ENCODE measurements around the gene TEX48.

Gene TEX48

GRCh38 chr9:114720086-114720676 is 38.2 kb upstream of the TEX48 start:
- Histone ChIP-seq H2AFZ (ENCODE audit: low read length) (no peak overlapping the region), H3F3A (ENCODE audit: insufficient read depth, low read length) (no peaks in the 10 kb centered on the region), H3K36me3 (ENCODE audit: insufficient read depth, low read length) (no peaks in the 10 kb centered on the region), H3K27ac (ENCODE audit: low read depth, low read length, poor library complexity, severe bottlenecking) (no peak overlapping the region), H3K27me3 (ENCODE audit: insufficient read depth, low read length) (peaks cover 26% of the 10 kb centered on the region), H3K4me3 (ENCODE audit: low read depth, low read length, poor library complexity, severe bottlenecking) (no peak overlapping the region), H3K4me2 (ENCODE audit: low read length) (no peak overlapping the region), H4K20me1 (ENCODE audit: insufficient read depth, low read length) (no peaks in the 10 kb centered on the region), H3K9me3 (ENCODE audit: low read length) (no peaks in the 10 kb centered on the region), H3K79me2 (ENCODE audit: insufficient read depth, low read length) (no peaks in the 10 kb centered on the region), H3K9me2 (ENCODE audit: low read depth, low read length) (no peaks in the 10 kb centered on the region), H3K4me1 (ENCODE audit: insufficient read depth, low read length, severe bottlenecking) (no peaks in the 10 kb centered on the region), H3K9ac (ENCODE audit: low read length) (no peak overlapping the region)
- no peak for TF ChIP-seq EZH2 (IDR thresholded peaks at IDR 0.05; ENCODE audit: borderline replicate concordance, low read length)
- TF ChIP-seq CTCF (IDR thresholded peaks at IDR 0.05; ENCODE audit: low read length), result no peak

- H3K4me2 ChIP-seq (ENCODE audit: low read length), result no peak overlapping the region
- H3K4me1 ChIP-seq (ENCODE audit: insufficient read depth, low read length, severe bottlenecking), result no peaks in the 10 kb centered on the region
- peaks cover 26% of the 10 kb centered on the region for H3K27me3 ChIP-seq (ENCODE audit: insufficient read depth, low read length)
- no peak overlapping the region for H2AFZ ChIP-seq (ENCODE audit: low read length)
- no peaks in the 10 kb centered on the region for H3K9me2 ChIP-seq (ENCODE audit: low read depth, low read length)
- no peaks in the 10 kb centered on the region for H3K36me3 ChIP-seq (ENCODE audit: insufficient read depth, low read length)
- no peaks in the 10 kb centered on the region for H4K20me1 ChIP-seq (ENCODE audit: insufficient read depth, low read length)
- H3K9ac ChIP-seq (ENCODE audit: low read length), result no peak overlapping the region
- H3K4me3 ChIP-seq (ENCODE audit: low read depth, low read length, poor library complexity, severe bottlenecking), result no peak overlapping the region
- no peaks in the 10 kb centered on the region for H3K9me3 ChIP-seq (ENCODE audit: low read length)
- TF ChIP-seq CTCF (IDR thresholded peaks at IDR 0.05; ENCODE audit: low read length) (no peak), EZH2 (IDR thresholded peaks at IDR 0.05; ENCODE audit: borderline replicate concordance, low read length) (no peak)
- H3F3A ChIP-seq (ENCODE audit: insufficient read depth, low read length), result no peaks in the 10 kb centered on the region
- H3K27ac ChIP-seq (ENCODE audit: low read depth, low read length, poor library complexity, severe bottlenecking), result no peak overlapping the region
- H3K79me2 ChIP-seq (ENCODE audit: insufficient read depth, low read length), result no peaks in the 10 kb centered on the region
Observed at GRCh38 chr9:114719290-114719689, 37.3 kb upstream of the TEX48 start.

GRCh38 chr9:114718801-114719221 is 36.8 kb upstream of the TEX48 start:
- H3K4me2 ChIP-seq (ENCODE audit: low read length), result no peak overlapping the region
- no peak for TF ChIP-seq EZH2 (IDR thresholded peaks at IDR 0.05; ENCODE audit: borderline replicate concordance, low read length)
- TF ChIP-seq CTCF (IDR thresholded peaks at IDR 0.05; ENCODE audit: low read length), result no peak

More at GRCh38 chr9:114718801-114719221, 36.8 kb upstream of the TEX48 start:
- H4K20me1 ChIP-seq (ENCODE audit: insufficient read depth, low read length), result no peaks in the 10 kb centered on the region
- no peaks in the 10 kb centered on the region for H3K9me3 ChIP-seq (ENCODE audit: low read length)
- H2AFZ ChIP-seq (ENCODE audit: low read length), result no peak overlapping the region
- peaks cover 26% of the 10 kb centered on the region for H3K27me3 ChIP-seq (ENCODE audit: insufficient read depth, low read length)
- no peaks in the 10 kb centered on the region for H3K79me2 ChIP-seq (ENCODE audit: insufficient read depth, low read length)
- no peak overlapping the region for H3K27ac ChIP-seq (ENCODE audit: low read depth, low read length, poor library complexity, severe bottlenecking)
- no peaks in the 10 kb centered on the region for H3K9me2 ChIP-seq (ENCODE audit: low read depth, low read length)
- H3K4me1 ChIP-seq (ENCODE audit: insufficient read depth, low read length, severe bottlenecking), result no peaks in the 10 kb centered on the region
- H3K4me3 ChIP-seq (ENCODE audit: low read depth, low read length, poor library complexity, severe bottlenecking), result no peak overlapping the region
- H3K9ac ChIP-seq (ENCODE audit: low read length), result no peak overlapping the region
- H3F3A ChIP-seq (ENCODE audit: insufficient read depth, low read length), result no peaks in the 10 kb centered on the region
- H3K36me3 ChIP-seq (ENCODE audit: insufficient read depth, low read length), result no peaks in the 10 kb centered on the region

All from OCI-LY1 (cell line).